GM18870 (cell line): ENCODE data around the gene TNFAIP8L3.

Experiments used
- ATAC-seq: cut with Tn5 transposase; IDR thresholded peaks from one replicate; pipeline ENCODE4 v1.9.1; 2021; ENCODE audit warnings: moderate library complexity; ENCODE audit not compliant: unreplicated experiment

The TNFAIP8L3 gene

DNA sequence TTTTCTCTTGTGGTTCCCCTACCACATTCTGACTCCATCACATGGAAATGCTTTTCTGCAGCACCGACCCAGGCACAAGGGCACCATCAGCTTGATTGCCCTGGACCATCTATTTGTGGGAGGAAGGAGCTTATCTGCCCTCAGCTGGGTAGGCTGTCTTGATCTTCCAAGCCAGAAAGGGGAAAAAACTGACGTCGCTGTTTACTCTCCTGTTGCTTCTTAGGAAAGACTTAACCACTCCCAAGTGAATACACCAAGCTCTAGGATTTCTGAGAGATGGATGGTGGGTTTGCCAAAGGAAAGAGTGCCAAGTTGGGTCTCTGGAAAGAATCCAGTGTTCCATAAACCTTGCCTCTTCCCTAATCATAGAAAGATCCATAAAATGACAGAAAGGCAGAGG lies 4.0 kb downstream of the TNFAIP8L3 start:
- ATAC-seq: no peak

DNA sequence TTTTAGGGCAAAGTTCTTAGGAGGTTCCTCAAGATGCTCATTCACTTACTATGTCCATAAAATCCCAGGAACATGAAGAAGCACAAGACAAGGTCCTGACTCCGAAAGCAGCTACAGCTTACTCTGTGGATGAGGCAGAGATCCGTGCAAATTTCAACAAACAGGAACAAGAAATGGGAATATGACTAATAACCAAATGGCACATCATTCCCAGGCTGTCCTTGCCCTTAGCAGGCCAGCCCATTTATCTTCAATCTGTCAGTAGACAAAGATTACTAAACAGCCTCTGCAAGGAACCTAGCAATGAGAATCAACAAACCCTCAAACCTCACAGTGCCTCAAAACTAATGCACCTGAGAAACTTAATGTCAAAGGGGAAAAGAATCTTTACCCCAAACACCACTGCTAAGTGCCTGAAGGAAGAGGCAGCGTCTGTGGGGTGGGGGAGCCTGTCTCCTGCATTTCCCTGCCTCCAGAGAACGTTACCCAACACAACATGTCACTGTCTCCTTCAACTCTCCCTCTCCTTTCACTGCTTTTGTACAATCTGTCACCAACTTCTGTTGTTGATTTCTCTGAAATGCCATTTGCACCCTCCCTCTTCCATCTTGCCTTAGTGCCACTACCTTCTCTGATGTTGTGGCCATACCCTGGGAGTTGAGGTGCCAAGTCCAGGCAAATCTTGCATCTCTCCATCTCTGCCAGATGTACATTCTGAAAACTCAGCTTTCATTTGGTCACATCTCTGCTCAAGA lies 4.8 kb downstream of the TNFAIP8L3 start:
- ATAC-seq: no peak

DNA sequence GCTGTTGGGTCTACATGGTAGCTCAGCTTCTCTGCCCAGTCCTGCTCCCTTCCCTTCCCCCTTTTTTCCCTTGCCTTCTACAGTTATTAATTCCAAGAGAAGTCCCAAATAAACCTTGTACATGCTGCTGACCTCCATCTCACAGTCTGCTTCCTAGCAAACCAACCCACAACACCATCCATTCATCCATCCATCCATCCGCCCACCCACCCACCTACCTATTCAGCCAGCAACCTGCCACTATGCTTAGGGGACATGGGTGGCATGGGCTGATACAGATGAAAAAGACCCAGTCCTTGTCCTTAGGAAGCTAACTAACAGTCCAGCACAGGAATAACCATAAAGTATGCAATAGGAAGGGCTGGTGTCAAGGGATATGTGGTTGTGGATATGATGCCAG lies 5.7 kb downstream of the TNFAIP8L3 start:
- ATAC-seq: no peak

DNA sequence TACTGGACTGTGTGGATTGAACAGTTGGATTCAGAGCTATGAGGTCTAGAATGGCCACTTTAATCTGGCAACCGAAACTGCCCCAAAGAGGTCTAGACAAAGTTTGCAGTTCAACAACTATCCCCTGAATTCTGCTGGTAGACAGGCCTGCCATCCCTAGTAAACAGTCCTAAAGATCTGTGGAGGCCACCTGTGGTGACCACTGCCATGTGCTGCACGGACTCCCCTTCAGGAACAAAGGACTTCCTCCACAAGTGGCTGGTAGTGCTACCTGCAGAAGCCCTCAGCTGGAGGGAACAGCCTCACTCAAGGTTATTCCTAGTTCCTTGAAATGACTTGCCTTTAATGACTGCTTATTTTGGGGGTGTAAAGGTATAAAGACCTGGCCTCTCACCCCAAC lies 6.1 kb downstream of the TNFAIP8L3 start:
- ATAC-seq: no peak

DNA sequence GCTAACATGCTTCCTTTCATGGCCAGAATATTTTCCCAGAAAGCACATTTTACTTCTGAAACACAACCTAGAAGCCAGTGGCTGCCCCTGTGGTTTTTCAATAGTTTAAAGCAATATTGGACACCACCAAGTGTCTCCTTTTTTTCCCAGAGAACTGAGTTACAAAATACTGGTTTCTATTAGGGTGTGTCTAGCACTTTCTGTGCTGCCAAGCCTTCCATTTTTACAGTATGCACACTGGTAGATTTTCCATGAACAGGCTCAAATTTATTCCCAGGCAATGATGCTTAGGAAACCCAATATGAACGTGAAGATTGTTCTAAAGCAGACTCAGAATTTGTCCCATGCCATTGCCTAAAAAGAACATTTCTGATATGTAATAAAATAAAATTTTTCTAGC lies 7.2 kb downstream of the TNFAIP8L3 start:
- ATAC-seq: no peak

DNA sequence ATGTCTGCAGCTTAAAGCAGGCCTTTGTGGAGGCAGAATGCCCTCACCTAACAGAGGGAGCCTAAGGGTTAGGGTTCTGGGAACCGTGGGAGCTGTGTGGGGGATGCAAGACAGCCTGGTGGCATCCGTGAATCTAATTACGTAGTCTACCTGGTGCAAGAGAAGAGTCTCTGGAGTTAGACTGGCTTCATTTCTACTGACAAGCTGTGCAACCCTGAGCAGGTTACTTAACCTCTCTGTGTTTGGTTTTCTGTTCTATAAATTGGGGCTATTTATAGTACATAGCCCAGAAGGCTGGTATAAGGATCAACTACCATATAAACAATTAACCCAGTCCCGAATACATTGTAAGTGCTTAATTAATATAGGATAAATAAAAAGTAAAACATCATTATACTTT lies 8.3 kb downstream of the TNFAIP8L3 start:
- ATAC-seq: no peak

DNA sequence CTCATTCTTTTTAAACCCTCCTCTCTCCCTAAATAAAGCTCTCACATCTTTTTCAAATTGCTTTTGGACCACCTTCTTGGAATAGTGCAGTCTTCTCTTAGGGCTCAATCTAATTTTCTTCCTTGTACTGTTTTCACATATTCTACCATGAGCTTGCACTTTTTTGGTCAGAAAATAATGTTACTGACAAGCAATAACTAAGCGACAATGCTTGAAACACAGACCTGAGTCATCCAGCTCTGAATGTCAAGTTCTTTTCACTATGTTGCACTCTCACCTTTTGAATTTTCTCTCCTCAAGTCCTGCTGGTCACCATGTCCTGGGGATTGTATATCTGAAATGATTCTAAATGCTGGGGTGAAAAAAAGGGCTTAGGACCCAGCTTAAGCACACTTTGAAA lies 8.9 kb downstream of the TNFAIP8L3 start:
- no peak for ATAC-seq

DNA sequence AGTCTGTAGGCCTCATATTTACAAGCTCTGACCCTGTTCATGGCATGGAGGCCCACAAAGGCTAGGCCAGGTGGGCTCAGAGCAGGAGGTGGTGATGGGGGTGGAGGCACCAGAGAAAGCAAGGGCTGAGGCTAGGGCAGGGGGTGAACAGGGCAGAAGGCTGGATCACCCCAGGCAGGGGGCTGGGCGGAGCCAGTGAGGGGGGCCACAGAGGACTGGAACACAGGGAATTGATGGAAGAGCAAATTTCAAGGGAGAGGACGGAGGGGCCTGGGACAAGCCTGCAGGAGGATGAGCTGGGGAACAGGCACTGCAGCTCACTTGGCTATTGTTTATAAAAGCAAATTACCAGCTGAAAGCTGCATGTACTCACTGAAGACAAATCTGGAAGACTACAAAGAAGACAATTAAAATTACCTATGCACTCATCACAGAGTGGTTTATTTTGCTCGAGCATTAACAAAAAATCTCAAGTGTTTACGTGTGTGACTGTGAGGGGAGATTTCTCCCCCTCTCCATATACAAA lies 11.0 kb downstream of the TNFAIP8L3 start:
- ATAC-seq: no peak

DNA sequence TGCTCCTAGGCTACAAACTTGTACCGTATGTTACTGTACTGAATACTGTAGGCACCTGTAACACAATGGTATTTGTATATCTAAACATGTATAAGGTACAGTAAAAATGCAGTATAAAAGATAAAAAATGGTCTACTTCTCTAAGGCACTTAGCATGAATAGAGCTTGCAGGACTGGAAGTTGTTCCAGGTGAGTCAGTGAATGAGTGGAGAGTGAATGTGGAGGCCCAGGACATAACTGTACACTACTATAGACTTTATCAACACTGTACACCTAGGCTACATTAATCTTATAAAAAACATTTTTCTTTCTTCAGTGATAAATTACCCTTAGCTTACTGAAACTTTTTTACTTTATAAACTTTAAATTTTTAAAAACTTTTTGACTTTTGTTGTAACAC lies 12.5 kb downstream of the TNFAIP8L3 start:
- no peak for ATAC-seq

DNA sequence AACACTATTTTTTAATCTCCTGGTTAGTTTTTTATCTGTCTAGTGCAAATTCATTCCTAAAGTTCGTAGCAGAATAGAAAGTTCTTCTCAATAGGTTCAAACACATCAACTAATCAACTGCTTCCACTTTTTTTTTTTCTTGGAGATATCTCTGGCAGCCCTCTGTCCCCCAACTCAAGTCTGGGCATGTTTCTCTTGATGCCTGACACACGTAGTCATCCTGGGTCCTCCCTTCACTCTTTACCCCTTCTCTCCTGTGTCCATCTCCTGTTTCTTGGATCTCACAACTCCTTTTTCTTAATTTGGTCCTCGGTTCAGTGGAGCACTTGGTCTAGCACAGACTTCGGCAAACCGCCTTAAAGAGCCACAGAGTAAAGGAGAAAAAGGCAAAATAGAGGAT lies 14.4 kb downstream of the TNFAIP8L3 start:
- no peak for ATAC-seq

DNA sequence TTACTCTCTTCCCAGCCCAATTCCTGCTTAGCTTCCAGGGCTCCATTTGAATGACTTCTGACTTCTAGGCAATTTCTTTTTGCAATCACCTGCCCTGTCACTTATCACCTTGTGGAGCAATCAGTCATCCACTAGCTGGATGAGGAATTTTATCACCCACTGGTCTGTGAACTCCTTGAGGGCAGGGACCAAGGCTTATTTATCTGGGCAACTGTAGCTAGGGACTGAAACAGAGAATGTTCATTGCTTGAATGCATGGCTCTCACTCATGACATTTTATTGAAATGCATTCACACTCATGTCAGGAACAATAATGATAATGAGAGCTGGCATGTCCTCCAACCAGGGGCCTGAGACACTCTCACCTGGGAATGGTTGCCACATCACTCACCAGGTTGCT lies 15.5 kb downstream of the TNFAIP8L3 start:
- no peak for ATAC-seq

DNA sequence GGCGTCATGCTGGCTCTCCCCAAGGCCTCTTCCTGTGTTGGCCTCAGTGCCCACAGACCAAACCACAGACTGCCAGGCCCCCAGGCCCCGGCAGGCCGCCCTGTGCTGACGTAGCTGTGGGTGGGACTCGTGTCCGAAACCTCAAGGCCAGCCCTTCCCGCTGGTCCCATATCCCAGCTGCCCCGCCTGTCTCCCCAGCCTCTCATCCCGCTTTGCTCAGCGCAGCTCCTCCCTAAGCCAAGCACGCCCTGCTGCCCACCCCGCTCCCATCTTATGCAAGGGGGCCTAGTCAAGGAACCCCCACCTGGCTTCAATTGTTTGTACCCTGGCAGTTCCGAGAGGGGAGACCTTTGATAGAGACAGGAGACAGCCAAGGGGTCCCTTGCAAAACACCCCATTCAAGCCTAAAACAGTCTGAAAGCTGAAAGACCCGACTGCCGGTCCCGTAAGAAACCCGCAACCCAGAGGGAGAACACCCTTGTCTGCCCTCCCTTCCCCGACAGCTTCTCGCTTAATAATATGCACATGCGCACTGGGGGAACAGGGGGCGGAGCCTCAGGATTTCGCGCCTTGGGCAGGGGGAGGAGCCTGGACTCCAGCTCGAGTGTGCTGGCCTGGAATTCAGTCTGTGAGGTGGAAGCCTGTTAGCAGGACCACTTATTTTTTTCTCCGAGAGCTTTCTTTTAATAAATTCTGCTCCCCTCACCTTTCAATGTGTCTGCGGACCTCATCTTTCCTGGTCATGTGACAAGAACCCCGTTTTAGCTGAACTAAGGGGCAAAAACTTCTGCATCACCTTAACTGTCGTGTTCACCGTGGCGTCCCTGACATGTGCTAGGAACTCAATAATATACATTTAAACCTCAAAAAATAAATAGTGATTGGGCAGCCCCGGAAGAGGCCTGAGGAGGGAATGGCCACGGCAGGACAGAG lies 17.2 kb downstream of the TNFAIP8L3 start:
- ATAC-seq: no peak

DNA sequence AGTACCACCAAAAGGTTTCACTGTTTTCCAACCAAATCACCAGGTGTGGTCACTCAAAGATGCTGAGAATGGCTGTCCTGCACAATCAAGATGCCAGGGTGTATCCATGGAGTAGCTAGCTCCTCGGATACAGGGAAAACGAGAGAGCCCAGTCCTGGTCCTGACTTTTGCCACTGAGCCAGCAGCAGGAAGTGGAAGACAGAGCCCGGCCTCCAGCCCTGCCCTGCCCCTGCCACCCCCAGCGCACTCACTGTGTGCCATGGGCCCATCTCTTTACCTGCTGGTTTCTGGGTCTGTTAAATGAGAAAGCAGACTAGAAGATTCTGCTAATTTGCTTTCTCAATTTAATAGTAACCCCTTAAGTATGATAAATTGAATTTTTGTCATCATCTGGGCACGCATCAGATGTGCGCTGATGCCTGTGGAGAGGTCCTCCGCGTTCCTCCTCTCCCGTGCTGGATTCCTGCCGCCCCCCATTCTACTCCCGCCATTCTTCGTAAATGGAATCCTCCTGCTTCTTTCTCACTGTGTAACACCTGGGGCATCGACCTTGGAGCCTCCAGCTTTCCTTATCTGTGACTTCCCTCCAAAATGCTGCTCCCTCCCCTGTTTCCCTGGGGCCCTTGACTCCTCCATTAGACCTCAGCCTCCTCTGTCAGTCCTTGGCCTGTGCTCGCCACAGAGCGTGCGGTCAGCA lies 18.0 kb downstream of the TNFAIP8L3 start:
- no peak for ATAC-seq

DNA sequence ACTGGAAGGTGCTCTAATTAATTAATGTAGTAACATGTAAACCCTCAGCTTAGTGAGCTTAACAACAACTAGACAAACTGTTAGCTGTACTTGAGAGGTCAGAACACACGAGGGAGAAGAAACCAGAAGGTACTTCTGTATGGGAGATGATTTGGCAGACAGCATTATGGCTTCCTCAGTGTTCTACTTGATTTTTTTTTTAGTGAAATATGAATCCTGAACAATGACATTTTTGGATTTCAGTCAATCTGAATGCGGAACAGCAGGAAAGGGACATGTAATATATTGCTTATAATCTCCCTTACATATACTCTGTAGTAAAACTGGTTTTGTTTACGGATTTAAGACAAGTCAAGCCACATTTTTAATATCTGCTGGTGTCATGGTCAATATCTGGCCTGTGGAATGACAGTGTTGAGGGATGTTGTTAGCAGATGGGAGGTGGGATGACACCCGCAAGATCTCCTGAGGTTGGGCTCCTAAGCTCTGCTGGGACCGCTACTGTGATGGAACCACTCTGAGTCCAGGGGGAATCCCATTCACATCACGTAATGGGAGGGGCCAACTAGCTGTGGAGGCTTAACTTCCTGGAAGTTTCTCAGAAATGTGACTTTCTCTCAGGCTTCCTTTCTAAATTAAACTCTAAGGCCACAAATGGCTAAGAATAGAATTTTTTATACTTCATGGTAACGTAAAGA lies 18.7 kb downstream of the TNFAIP8L3 start:
- no peak for ATAC-seq

DNA sequence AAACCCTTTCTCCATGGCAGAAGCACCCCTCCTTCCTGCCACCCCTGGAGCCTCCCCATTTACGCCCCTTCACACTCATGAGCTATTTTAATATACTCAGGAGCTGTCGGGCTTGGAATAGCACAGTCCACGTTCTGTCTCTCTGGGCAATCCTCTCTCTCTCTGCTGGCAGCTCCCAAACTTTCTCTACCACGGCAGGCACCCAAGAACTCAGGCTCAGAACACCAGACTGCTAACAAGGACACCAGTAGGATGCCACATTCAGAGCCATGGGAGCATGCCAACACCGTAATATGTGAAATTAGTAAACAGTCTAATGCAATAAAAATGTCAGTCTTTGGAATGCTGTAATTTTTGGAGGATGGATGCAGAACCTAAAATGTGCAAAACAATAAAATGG lies 19.3 kb downstream of the TNFAIP8L3 start:
- ATAC-seq: no peak

DNA sequence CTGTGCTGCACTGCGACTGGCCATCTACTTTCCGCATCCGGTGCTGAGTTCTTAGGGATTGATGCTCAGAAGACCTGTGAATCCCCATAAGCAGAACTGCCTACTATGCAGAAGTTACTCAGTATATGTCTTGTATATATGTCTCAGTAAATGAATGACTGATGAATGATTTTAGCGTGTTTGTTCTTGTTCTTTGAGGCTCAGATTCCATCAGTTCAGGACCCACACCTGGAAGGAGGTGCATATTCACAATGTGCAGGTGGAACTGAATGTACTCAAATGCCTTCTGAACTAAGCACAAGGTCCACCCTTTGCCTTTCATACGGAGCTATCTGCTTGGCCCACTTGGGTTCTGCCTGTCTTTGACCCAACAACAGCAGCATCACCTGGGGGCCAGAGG lies 19.8 kb downstream of the TNFAIP8L3 start:
- no peak for ATAC-seq

DNA sequence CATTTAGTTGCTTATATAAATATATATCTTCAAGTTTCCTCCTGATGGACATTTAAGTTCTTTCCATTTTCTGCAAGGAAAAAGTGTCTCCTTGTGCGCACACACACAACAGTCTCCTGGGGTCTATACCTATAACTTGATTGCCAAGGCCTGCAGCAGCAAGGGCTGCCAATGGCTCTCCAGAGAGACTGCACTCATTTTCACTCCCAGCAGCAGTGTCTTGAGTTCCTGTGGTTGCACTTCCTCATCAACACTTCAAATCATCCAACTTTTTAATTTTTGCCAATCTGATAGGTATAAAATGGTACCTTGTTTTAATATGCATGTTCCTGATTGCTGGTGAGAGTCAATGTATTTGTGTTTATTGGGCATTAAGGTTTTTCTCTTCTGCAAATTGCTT lies 23.1 kb downstream of the TNFAIP8L3 start:
- ATAC-seq: no peak

DNA sequence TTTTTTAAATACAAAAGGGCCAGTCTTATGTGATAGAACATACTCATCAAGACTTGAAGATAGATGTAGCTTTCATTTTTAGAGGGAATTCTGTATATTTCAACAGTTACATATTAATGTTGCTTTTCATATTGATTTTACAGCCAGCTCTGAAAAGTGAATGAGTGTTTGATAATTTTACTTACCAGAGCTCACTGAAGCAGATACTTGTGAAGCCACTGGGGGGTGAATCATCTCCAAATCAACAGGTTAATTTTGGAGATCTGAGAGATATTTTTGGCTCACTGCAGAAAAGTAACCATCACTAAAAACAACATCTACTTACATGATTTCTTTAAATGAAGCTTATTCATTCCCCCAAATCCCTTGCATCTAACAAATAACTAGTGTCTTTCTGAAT lies 24.7 kb downstream of the TNFAIP8L3 start:
- ATAC-seq: no peak

DNA sequence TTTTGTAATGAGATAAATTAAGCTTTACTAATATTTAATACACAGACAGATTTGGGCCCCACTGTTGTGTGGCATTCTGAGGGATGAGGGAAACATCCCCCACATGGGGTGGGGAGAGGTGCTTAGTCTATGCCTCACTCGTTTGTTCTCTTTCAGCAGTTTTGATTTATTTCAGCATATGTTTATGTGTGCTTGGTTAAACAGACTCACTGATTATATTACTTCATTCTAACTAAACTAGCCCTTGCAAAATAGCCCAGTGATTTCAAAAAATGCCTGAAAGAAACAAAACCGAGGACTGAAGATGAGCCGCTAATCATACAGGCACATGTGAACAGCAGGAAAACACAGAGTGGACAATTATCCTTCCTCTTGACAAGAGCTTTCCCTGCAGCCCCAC lies 27.2 kb downstream of the TNFAIP8L3 start:
- no peak for ATAC-seq

DNA sequence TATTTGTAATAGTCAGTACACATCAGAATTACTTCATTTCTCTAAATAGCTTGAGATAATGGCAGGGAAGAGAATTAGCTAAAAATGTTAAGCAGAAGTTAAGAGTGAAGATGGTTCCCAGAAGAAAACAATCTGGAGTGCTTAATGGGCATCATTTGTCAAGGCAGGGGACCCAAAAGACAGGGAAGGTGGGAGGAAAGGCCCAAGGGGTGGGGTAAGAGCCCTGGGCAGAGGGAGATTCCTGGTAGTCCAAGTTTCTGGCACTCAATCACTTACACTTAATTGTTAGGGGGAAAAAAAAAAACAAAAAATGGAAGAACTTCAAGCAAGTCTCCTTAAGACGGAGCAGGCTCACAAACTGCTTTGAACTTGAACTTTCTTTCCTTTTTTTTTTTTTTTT lies 28.9 kb downstream of the TNFAIP8L3 start:
- no peak for ATAC-seq

DNA sequence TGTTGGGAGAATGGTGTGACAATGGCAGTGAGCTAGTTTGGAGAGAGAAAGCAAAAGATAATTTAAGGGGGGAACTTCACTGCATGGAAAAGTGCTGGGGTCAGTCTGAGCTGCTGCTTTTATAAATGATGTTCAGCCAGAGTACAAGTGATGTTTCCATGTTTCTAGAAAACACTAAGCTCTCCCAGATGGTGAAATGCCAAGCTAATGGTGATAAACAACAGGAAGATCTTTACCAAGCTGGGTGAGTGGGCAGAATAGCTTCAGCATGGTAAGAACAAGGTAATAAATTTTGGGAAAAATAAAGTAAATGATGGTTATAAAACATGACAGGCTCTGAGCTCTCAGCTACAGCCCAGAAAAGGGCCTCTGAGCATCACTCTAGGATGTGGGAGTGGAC lies 29.4 kb downstream of the TNFAIP8L3 start:
- no peak for ATAC-seq
